ENCODE data around the gene NEAT1.

The NEAT1 gene

DNA sequence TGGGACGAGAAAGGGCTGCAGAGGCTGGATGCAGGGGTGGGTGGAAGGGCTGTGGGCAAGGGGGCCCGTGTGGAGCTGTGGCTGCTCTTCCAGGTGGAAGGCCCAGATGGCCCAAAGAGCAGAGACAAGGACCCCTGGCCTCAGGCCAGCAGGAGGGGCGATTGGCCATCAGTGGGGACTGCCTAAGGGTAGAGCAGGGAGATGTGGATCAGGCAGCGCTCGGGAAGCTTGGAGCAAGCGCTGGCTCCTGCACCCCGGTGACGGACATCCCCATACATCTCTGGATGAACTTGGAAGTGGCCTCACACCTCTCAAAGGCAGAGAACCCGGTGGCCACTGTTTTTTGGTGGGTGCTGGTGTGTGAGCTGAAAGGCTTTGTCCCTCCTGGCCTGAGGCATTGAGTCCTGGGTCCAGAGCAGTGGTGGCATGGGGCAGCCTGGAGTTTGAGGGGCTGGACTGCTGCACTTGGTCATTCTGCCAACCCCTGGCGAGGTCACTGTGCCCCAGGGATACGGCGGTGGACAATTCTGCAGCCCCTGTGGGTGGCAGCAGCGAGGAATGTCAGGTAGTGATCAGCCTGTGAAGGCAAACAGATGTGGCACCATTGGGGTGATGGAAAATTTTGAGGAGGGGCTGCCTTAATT, 30.3 kb upstream of the NEAT1 start:
- CTCF ChIA-PET: no interaction called here
- POLR2A ChIA-PET: interaction anchor here (0.6 to 2.3 kb wide), 4 partner anchors 15 to 113 kb away, joined by 3 to 8 read pairs (median 5); partner anchors contain the start of gene NEAT1
- DNase-seq (ENCODE audit: extremely low spot score): no peak
- TF ChIP-seq, protein P1, sequence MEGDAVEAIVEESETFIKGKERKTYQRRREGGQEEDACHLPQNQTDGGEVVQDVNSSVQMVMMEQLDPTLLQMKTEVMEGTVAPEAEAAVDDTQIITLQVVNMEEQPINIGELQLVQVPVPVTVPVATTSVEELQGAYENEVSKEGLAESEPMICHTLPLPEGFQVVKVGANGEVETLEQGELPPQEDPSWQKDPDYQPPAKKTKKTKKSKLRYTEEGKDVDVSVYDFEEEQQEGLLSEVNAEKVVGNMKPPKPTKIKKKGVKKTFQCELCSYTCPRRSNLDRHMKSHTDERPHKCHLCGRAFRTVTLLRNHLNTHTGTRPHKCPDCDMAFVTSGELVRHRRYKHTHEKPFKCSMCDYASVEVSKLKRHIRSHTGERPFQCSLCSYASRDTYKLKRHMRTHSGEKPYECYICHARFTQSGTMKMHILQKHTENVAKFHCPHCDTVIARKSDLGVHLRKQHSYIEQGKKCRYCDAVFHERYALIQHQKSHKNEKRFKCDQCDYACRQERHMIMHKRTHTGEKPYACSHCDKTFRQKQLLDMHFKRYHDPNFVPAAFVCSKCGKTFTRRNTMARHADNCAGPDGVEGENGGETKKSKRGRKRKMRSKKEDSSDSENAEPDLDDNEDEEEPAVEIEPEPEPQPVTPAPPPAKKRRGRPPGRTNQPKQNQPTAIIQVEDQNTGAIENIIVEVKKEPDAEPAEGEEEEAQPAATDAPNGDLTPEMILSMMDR (IDR thresholded peaks at IDR 0.05; ENCODE audit: control extremely low read depth, extremely low read depth, low read depth, missing control alignments): no peak

DNA sequence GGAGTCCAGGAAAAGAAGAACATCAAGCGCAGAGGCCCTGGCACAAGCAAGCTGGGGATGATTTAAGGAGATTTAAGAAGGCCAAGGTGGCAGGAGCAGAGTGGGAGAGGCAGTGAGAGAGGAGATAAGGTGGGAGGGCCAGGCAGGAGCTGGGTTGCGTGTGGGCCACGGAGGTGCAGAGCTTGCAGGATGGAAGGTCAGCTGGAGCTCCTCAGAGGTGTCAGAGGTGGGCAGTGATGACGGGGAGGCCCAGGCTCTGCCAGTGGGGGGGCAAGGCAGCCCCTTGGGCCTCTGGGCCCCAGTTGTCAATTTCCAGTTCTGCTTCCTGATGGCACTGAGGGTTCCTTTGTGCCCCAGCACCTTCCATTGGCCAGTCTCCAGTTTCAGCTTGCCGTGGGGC, 29.7 kb upstream of the NEAT1 start:
- POLR2A ChIA-PET: interaction anchor here (0.9 kb wide), 1 partner anchor 30 kb away, joined by 3 read pairs; the partner anchor contains the start of gene NEAT1

DNA sequence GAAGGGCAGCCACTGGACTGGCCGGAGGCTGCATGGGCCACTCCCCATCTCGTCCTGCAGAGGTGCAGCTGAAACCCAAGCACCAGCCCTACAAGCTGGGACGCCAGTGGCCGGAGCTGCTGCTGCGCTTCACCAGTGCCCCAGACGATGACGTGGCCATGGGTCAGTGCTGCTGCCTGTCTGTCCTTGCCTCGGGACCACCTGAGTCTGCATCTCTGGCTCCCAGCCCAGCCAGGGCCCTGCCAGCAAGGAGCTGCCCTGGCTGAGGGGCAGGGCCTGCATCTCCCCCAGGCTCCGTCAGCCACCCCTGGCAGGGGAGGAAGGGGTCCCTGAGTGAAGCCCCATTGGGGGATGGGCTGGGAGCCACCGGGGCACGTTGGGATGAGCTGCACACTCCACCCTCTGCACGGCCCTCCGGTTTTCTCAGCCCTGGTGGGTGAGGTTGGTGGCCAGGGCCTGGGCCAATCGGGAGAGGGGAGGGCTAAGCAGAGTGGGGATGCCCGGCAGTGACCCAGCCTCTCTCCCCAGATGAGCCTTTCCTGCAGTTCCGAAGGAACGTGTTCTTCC, 29.0 kb upstream of the NEAT1 start:
- TF ChIP-seq, protein P1 (IDR thresholded peaks at IDR 0.05; ENCODE audit: control extremely low read depth, extremely low read depth, low read depth, missing control alignments): no peak
- DNase-seq (ENCODE audit: extremely low spot score): no peak
- POLR2A ChIA-PET: interaction anchor here (0.7 to 0.8 kb wide), 2 partner anchors 31 to 105 kb away, joined by 3 read pairs; partner anchors contain the start of gene MALAT1
- CTCF ChIA-PET: interaction anchor here (1.0 to 1.2 kb wide), 2 partner anchors 65 to 116 kb away, joined by 3 to 4 read pairs; no protein-coding TSS in a partner anchor

More for the DNA sequence above, 29.7 kb upstream of the NEAT1 start:
- TF ChIP-seq, protein P1 (IDR thresholded peaks at IDR 0.05; ENCODE audit: control extremely low read depth, extremely low read depth, low read depth, missing control alignments): no peak
- DNase-seq (ENCODE audit: extremely low spot score): no peak
- CTCF ChIA-PET: no interaction called here

DNA sequence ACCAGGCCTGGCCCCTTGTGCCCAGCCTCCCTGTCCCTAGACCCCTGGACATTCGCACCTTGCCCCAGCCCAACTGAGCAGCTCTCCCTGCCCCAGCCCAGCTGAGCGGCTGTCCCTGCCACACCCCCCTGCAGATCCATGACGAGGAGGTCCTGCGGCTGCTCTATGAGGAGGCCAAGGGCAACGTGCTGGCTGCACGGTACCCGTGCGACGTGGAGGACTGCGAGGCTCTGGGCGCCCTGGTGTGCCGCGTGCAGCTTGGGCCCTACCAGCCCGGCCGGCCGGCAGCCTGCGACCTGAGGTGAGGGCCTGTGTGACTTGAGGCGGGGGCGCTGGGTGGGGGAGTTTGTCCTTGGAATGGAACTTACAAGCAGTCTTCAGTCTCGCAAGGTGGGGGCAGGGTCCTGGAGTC, 28.5 kb upstream of the NEAT1 start:
- TF ChIP-seq, protein P1 (IDR thresholded peaks at IDR 0.05; ENCODE audit: control extremely low read depth, extremely low read depth, low read depth, missing control alignments): no peak
- no peak for DNase-seq (ENCODE audit: extremely low spot score)
- CTCF ChIA-PET: interaction anchor here (1.0 to 1.2 kb wide), 2 partner anchors 65 to 116 kb away, joined by 3 to 4 read pairs; no protein-coding TSS in a partner anchor
- POLR2A ChIA-PET: interaction anchor here (0.7 to 0.8 kb wide), 2 partner anchors 30 to 105 kb away, joined by 3 read pairs; partner anchors contain the start of gene MALAT1

DNA sequence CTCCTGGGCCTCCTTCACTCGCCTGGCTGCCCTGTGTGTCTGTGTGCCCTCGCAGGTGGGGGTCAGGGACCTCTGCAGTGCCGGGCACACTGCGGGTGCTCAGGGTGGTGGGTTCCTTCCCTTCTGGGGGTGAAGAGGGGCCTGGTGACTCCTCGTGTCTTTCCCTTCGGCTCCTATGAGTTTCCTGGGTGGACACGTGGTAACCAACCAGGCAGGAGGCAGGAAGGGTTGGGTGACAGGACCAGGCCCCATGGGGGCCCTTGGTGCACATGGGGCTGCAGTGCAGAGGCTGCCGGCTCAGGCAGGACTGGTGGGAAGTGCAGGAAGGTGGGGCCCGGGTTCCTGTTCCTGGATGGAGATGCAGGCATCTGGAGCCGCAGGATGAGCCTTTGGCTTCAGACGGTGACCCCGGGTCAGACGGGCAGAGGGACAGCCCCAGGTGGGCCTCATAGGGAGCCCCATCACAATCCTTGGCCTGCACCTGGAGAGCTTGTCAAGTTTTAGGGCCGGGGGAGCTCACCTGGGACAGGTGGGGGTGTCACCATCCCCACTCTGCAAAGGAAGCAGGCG, 26.6 kb upstream of the NEAT1 start:
- no peak for DNase-seq (ENCODE audit: extremely low spot score)
- CTCF ChIA-PET: interaction anchor here (0.9 to 2.9 kb wide), 4 partner anchors 8 to 102 kb away, joined by 3 to 14 read pairs (median 6); no protein-coding TSS in a partner anchor
- TF ChIP-seq, protein P1 (IDR thresholded peaks at IDR 0.05; ENCODE audit: control extremely low read depth, extremely low read depth, low read depth, missing control alignments): no peak
- POLR2A ChIA-PET: no interaction called here

Measured in GM10248 (cell line).